GM21825 (cell line): Measurements from ENCODE around the gene APBB2.
"Not testable (repeated sequence)": the region's sequence is repeated elsewhere in the genome, so short reads cannot be mapped to it uniquely, and the experiment has no call there.

Experiments
- ATAC-seq: cut with Tn5 transposase; IDR thresholded peaks from one replicate; pipeline ENCODE4 v1.9.1; 2021; ENCODE audit warnings: mild to moderate bottlenecking, moderate library complexity; ENCODE audit not compliant: unreplicated experiment

APBB2 gene

GRCh38 chr4:41029098-41029497 lies 185.2 kb downstream of the APBB2 start:
- ATAC-seq: no peak

GRCh38 chr4:41028392-41029076 lies 185.8 kb downstream of the APBB2 start:
- ATAC-seq: no peak

- ATAC-seq: no peak
Observed at GRCh38 chr4:41026971-41027370, 187.4 kb downstream of the APBB2 start.

DNA sequence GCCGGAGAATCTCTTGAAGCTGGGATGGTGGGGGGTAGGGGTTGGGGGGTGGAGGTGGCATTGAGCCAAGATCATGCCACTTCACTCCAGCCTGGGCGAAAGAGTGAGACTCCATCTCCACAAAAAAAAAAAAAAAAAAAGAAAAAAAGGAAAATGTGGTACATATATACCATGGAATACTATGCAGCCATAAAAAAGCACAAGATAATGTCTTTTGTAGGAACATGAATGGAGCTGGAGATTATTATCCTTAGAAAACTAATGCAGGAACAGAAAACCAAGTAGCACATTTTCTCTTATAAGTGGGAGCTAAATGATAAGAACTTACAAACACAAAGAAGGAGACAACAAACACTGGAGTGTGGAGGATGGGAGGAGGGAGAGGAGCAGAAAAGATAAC lies 188.5 kb downstream of the APBB2 start:
- ATAC-seq: no peak

DNA sequence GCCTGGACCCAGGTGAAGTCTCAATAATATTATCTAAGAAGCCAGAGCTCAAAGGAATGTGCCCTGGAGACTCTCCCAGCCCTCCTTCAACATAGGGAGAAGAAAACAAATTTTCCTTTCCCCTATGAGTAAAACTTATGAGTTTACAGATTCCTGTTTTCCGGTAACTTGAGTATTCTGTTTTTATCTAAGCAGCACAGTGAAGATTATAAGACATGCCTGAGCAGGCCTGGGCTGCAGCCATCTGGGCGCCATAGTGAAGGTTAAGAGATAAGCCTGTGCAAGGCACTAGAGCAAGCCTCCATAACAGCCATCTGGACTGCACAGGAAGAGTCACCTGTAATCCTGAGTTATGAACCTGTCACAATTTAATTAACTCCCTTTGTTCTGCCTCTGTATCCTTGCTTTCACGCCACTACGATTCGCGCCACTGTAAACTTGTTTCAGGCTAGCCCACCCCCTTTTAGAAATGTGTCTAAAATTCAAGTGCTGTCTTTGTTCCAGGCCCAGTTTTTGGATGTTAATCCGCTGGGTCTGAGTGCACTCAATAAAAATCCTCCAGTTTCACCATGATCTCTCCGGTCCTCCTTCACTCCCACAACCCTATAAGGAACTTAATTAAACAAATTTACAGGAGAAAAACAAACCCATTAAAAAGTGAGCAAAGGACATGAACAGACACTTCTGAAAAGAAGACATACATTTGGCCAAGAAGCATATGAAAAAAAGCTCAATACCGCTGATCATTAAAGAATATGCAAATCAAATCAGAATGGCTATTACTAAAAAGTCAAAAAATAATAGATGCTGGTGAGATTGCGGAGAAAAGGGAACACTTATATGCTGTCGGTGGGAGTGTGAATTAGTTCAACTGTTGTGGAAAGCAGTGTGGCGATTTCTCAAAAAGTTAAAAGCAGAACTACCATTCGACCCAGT lies 189.5 kb downstream of the APBB2 start:
- no peak for ATAC-seq

GRCh38 chr4:41022116-41022515 lies 192.2 kb downstream of the APBB2 start:
- no peak for ATAC-seq

GRCh38 chr4:41015016-41015675 lies 199.2 kb downstream of the APBB2 start:
- no peak for ATAC-seq

DNA sequence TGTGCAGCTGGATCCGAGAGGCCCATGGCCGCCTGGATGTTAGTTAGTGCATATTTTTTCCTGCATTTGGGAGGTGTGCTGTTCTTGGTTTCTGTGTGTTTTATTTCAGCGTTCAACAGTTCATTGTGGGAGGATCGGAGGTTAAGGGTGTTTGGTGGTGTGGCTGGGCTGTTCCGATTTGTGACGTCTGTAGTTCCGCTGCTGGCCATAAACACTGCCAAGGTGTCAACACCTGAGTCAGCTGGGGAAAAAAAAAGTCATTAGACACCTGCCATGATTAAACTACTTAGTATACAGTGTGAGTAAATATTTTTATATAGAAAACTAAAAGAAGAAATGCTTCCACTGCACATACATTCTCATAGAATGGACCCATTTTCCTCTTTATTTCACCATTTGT lies 200.2 kb downstream of the APBB2 start:
- no peak for ATAC-seq

GRCh38 chr4:41013746-41014145 lies 200.6 kb downstream of the APBB2 start:
- ATAC-seq: no peak

DNA sequence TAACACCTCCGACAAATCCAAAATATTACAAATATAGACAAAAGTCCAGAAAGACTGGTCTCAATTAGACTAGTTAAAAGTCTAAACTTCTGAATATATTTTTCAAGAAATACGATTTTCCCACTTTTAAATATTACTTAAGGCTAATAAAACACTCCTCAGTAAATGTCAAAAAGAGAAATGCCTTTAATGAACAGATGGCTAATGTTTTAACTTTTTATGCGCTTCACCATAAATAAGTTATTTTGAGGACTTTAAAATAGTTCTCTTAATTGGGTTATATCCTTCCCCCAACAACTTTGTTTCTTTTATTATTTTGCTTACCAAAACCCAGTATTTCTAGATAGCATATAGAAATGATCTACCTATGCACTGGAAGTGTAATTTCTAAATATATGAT lies 201.4 kb downstream of the APBB2 start:
- no peak for ATAC-seq

GRCh38 chr4:41012293-41012692 lies 202.0 kb downstream of the APBB2 start:
- ATAC-seq: no peak

- ATAC-seq: no peak
Observed at GRCh38 chr4:41009411-41009810, 204.9 kb downstream of the APBB2 start.

DNA sequence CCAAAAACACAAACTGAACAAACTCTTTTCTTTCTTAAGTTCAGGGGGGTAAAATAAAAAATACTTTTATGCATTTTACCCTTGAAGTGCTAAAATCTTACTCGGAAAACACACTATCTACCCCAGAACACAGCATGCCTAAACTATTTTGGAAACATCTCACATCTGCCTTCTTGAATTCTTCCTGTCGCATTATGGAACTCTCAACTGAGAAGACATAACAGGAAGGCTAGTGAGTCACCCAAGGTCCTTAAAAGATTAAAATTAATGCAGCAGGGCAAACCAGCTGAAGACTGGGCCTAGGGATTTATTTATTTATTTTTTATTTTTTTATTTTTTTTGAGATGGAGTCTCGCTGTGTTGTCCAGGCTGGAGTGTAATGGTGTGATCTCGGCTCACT lies 208.2 kb downstream of the APBB2 start:
- ATAC-seq: no peak

GRCh38 chr4:41002309-41002708 lies 212.0 kb downstream of the APBB2 start:
- ATAC-seq: no peak

GRCh38 chr4:41000356-41000755 lies 214.0 kb downstream of the APBB2 start:
- ATAC-seq: no peak

GRCh38 chr4:40998675-40999358 lies 215.5 kb downstream of the APBB2 start:
- ATAC-seq: no peak

- no peak for ATAC-seq
Observed at GRCh38 chr4:40995850-40996249, 218.5 kb downstream of the APBB2 start.

DNA sequence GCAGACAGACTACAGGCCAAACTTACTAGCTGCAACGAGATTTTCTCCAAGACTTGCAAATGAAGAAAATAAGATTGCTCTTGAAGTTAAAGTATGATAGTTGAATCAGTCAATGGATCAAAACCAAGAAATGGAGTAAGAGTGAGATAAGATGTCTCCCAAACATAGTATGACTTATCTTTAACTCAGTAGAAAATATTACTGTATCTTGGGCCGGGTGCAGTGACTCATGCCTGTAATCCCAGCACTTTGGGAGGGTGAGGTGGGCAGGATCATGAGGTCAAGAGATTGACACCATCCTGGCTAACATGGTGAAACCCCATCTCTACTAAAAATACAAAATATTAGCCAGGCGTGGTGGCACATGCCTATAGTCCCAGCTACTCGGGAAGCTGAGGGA lies 220.0 kb downstream of the APBB2 start:
- not testable (repeated sequence) for ATAC-seq

DNA sequence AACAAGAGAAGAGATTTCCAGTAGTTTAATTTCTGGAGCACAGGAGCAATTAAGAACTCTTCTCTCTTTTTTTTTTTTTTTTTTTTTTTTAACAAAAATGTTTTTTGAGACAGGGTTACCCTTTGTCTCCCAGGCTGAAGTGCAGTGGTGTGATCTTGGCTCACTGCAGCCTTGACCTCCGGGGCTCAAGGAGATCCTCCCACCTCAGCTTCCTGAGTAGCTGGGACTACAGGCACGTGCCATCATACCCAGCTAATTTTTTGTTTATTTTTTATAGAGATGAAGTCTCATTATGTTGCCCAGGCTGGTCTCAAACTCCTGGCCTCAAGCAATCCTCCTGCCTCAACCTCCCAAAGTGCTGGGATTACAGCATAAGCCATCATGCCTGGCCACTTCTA lies 221.0 kb downstream of the APBB2 start:
- not testable (repeated sequence) for ATAC-seq

GRCh38 chr4:40992472-40993295 lies 221.7 kb downstream of the APBB2 start:
- peak; percentile 68 for ATAC-seq
